Ovary (tissue), 9 donors: Measurements from ENCODE around the gene MRPL44. TPM values are rescaled to one million over a fixed set of nuclear protein-coding genes. Genes with fewer than 3 reads are reported as not detected.

Experiments
- DNase-seq, 5 donors: peaks; one replicate each; pipeline ENCODE4 v3.0.0-alpha.2; 2019 to 2020
- H3K27ac ChIP-seq, 2 donors: fragments of 200-600 bp; one replicate each; pipeline versions ENCODE4 v1.5.1 to v1.8.0; 2019 to 2022
- H3K27me3 ChIP-seq: fragments of 200-600 bp; one replicate; pipeline ENCODE4 v1.8.0; 2022
- H3K36me3 ChIP-seq: fragments of 200-600 bp; sonication (generic); one replicate; pipeline ENCODE4 v1.5.1; 2019
- H3K4me1 ChIP-seq: one replicate; pipeline ENCODE4 v1.8.1; 2013; ENCODE audit warnings: mild to moderate bottlenecking, moderate library complexity; ENCODE audit not compliant: insufficient read depth
- H3K4me3 ChIP-seq: fragments of 200-600 bp; sonication (generic); one replicate; pipeline ENCODE4 v1.5.1; 2017
- H3K9me3 ChIP-seq, 2 donors: fragments of 200-600 bp in 1 of 2; sonication (generic) in 1 of 2; one replicate each; pipeline versions ENCODE4 v1.5.1 to v1.8.1; 2013 to 2019; ENCODE audit warnings: mild to moderate bottlenecking in 1 of 2, moderate library complexity in 1 of 2
- CTCF ChIP-seq, 3 donors: fragments of 450-650 bp in 2 of 3; fragments of 200-600 bp in 1 of 3; IDR thresholded peaks; one replicate each; pipeline versions ENCODE4 v1.5.1 to v1.8.0; 2016 to 2022; ENCODE audit warnings: antibody characterized with exemption in 3 of 3, mild to moderate bottlenecking in 1 of 3
- EP300 ChIP-seq: sonication (generic); formaldehyde crosslinking; IDR thresholded peaks from one replicate; pipeline ENCODE4 v1.6.1; 2017; ENCODE audit warnings: antibody characterized with exemption
- POLR2A ChIP-seq: fragments of 450-650 bp; IDR thresholded peaks from one replicate; pipeline ENCODE4 v1.6.1; 2017; ENCODE audit warnings: antibody characterized with exemption, mild to moderate bottlenecking, moderate library complexity
- WGBS, 3 donors: extraction: QIAGEN DNeasy Blood & Tissue Kit in 1 of 3; methylation state at CpG; one replicate each; pipeline versions ENCODE4 v1.1.5 to v1.1.7; 2013 to 2017; 5-methylcytosine and 5-hydroxymethylcytosine counted together
- intact Hi-C, 4 donors: fragments of 100-400 bp; cut with DNase I; formaldehyde crosslinking; loops; one replicate each; pipeline versions ENCODE4 v1.11.0 to v1.15.1; 2022 to 2023
- polyA plus RNA-seq, 2 donors: library from polyadenylated mRNA; stranded (reverse); fragments of 200-250 nt in 1 of 2; fragments of 350-450 nt in 1 of 2; fragmentation: Illumina TruSeq in 1 of 2; extraction: RNeasy Lipid Tissue Mini Kit (QIAGEN cat#74804) in 1 of 2; gene quantifications; one replicate each; pipeline ENCODE4 v1.2.3, GENCODE V29; 2013 to 2014
- total RNA-seq, 7 donors: library from RNA; depleted of rRNA in 2 of 7; stranded (reverse); fragments of >200 nt in 2 of 7; fragmentation: NEBNext Ultra II Directional in 3 of 7; extraction: Animal tissue kit (Norgen Biotek cat#: 25700) in 3 of 7; gene quantifications; one replicate each; pipeline versions ENCODE4 v1.1.0 to v1.2.4, GENCODE V29; 2016 to 2023
- donor health status: DM: no; HTN: no; CAD: no; lungs with moderate emphysema.
- donor health status: DM: no; HTN: no; CAD: no.
- donor health status: Bipolar disorder and iron deficiency.
- donor health status: DM: yes; HTN: yes; CAD: no.
- donor health status: DM: no; HTN: no; CAD: no.
- donor health status: DM: yes; HTN: yes; CAD: no.

Gene MRPL44
- total and polyA plus RNA-seq, 9 donors, result 12.6 to 28.3 (median 17.5) TPM

GRCh38 chr2:223928113-223929006, 28.9 kb upstream of the MRPL44 start:
- H3K4me3 ChIP-seq, result no peak overlapping the region
- H3K27ac ChIP-seq, result no peak overlapping the region
- peaks cover 6% of the 10 kb centered on the region for H3K4me1 ChIP-seq
- WGBS, 3 donors, result 90 to 94% (median 94%) methylated on average over 7 of the region's 7 CpGs
- TF ChIP-seq CTCF (IDR thresholded peaks at IDR 0.05), result no peak
- no peak for TF ChIP-seq POLR2A
- TF ChIP-seq EP300, result no peak
- no peaks in the 10 kb centered on the region for H3K36me3 ChIP-seq
- H3K27me3 ChIP-seq, result no peaks in the 10 kb centered on the region
- H3K9me3 ChIP-seq, result no peaks in the 10 kb centered on the region
- DNase-seq, result no peak
- intact Hi-C loops, result no loop called here

GRCh38 chr2:223929571-223930102, 27.6 kb upstream of the MRPL44 start:
- no peaks in the 10 kb centered on the region for H3K36me3 ChIP-seq
- no peaks in the 10 kb centered on the region for H3K27me3 ChIP-seq
- H3K4me3 ChIP-seq, result no peak overlapping the region
- H3K27ac ChIP-seq, result no peak overlapping the region
- DNase-seq, result no peak
- no peaks in the 10 kb centered on the region for H3K9me3 ChIP-seq
- TF ChIP-seq POLR2A, result no peak
- 68 to 71% (median 69%) methylated on average over 4 of the region's 4 CpGs for WGBS, 3 donors
- intact Hi-C loops, result no loop called here
- peaks cover 10% of the 10 kb centered on the region for H3K4me1 ChIP-seq

GRCh38 chr2:223930103-223930976, 26.9 kb upstream of the MRPL44 start:
- H3K27me3 ChIP-seq, result no peaks in the 10 kb centered on the region
- DNase-seq, result no peak
- no peaks in the 10 kb centered on the region for H3K36me3 ChIP-seq
- no peak overlapping the region for H3K27ac ChIP-seq
- H3K4me3 ChIP-seq, result no peak overlapping the region
- no peaks in the 10 kb centered on the region for H3K9me3 ChIP-seq
- H3K4me1 ChIP-seq, result peaks cover 10% of the 10 kb centered on the region
- WGBS, 3 donors, result 83 to 86% (median 84%) methylated on average over 23 of the region's 23 CpGs
- TF ChIP-seq CTCF (IDR thresholded peaks at IDR 0.05) (no peak), EP300 (no peak), POLR2A (no peak)
- intact Hi-C loops, result no loop called here

GRCh38 chr2:223932816-223933800, 24.2 kb upstream of the MRPL44 start:
- Histone ChIP-seq H3K9me3 (no peaks in the 10 kb centered on the region), H3K4me1 (peaks cover 19% of the 10 kb centered on the region), H3K27ac (no peak overlapping the region), H3K36me3 (no peaks in the 10 kb centered on the region), H3K27me3 (no peaks in the 10 kb centered on the region), H3K4me3 (no peak overlapping the region)
- no peak for DNase-seq
- intact Hi-C loops, result no loop called here
- no peak for TF ChIP-seq POLR2A
- WGBS, 3 donors, result 35 to 44% (median 39%) methylated on average over 6 of the region's 6 CpGs
